SK-N-MC (cell line): ENCODE measurements around the gene KCNQ1.

Experiments
- DNase-seq: peaks from one replicate; pipeline ENCODE4 v3.0.0-alpha.2; 2011; ENCODE audit warnings: low read depth, low spot score
- H3K27ac ChIP-seq: fragments of 200-600 bp; sonication (generic); 2 replicates; pipeline ENCODE4 v1.5.1; 2016; ENCODE audit warnings: mixed run types
- H3K36me3 ChIP-seq: fragments of 200-600 bp; sonication (generic); 2 replicates; pipeline ENCODE4 v1.6.1; 2017; ENCODE audit warnings: antibody characterized with exemption, low read length, mixed read lengths; ENCODE audit not compliant: insufficient read depth
- H3K4me3 ChIP-seq: fragments of 200-600 bp; sonication (generic); 2 replicates; pipeline ENCODE4 v1.5.1; 2016
- H3K9ac ChIP-seq: fragments of 200-600 bp; sonication (generic); 2 replicates; pipeline ENCODE4 v1.8.0; 2017; ENCODE audit warnings: mixed run types, mixed read lengths; ENCODE audit not compliant: insufficient read length
- H3K9me3 ChIP-seq: fragments of 200-600 bp; sonication (generic); 2 replicates; pipeline ENCODE4 v1.6.1; 2017; ENCODE audit warnings: low read depth, mild to moderate bottlenecking, antibody characterized with exemption, low read length, moderate library complexity, mixed read lengths
- EZH2 ChIP-seq: fragments of 200-600 bp; sonication (generic); IDR thresholded peaks from one replicate; pipeline ENCODE4 v1.6.1; 2017; ENCODE audit warnings: antibody characterized with exemption
- FOXP2 ChIP-seq: optimal IDR thresholded peaks from 2 replicates; pipeline ENCODE3; 2011; ENCODE audit warnings: mild to moderate bottlenecking, moderate library complexity; ENCODE audit not compliant: insufficient read depth; ENCODE audit errors: extremely low read length, control extremely low read depth
- POLR2AphosphoS5 ChIP-seq: IDR thresholded peaks from 2 replicates; pipeline ENCODE4 v1.6.1; 2012; ENCODE audit warnings: mild to moderate bottlenecking, low read depth, low read length, borderline replicate concordance

The KCNQ1 gene

GRCh38 chr11:2798951-2799761 lies 354.3 kb downstream of the KCNQ1 start:
- no peaks in the 10 kb centered on the region for H3K9me3 ChIP-seq
- TF ChIP-seq POLR2AphosphoS5 (no peak), EZH2 (no peak), FOXP2 (no peak)
- H3K36me3 ChIP-seq, result no peaks in the 10 kb centered on the region
- no peak for DNase-seq
- H3K9ac ChIP-seq, result no peak overlapping the region
- no peak overlapping the region for H3K4me3 ChIP-seq
- no peak overlapping the region for H3K27ac ChIP-seq

- Histone ChIP-seq H3K27ac (no peak overlapping the region), H3K36me3 (no peaks in the 10 kb centered on the region), H3K4me3 (no peak overlapping the region), H3K9me3 (no peaks in the 10 kb centered on the region), H3K9ac (no peak overlapping the region)
- TF ChIP-seq EZH2 (no peak), FOXP2 (no peak), POLR2AphosphoS5 (no peak)
- DNase-seq, result no peak
These were observed 355.3 kb downstream of the KCNQ1 start for GRCh38 chr11:2799881-2800654.

- TF ChIP-seq FOXP2 (no peak), EZH2 (no peak), POLR2AphosphoS5 (no peak)
- Histone ChIP-seq H3K9ac (no peak overlapping the region), H3K9me3 (no peaks in the 10 kb centered on the region), H3K27ac (no peak overlapping the region), H3K36me3 (no peaks in the 10 kb centered on the region), H3K4me3 (no peak overlapping the region)
- no peak for DNase-seq
These were observed 356.1 kb downstream of the KCNQ1 start for GRCh38 chr11:2800655-2801531.

GRCh38 chr11:2801711-2802388 lies 357.0 kb downstream of the KCNQ1 start:
- H3K9ac ChIP-seq, result no peak overlapping the region
- no peak overlapping the region for H3K4me3 ChIP-seq
- no peak for DNase-seq
- H3K27ac ChIP-seq, result no peak overlapping the region
- no peaks in the 10 kb centered on the region for H3K36me3 ChIP-seq
- TF ChIP-seq EZH2, result no peak
- no peak for TF ChIP-seq POLR2AphosphoS5
- TF ChIP-seq FOXP2, result no peak
- no peaks in the 10 kb centered on the region for H3K9me3 ChIP-seq

GRCh38 chr11:2802389-2803185 lies 357.8 kb downstream of the KCNQ1 start:
- no peak overlapping the region for H3K4me3 ChIP-seq
- H3K9me3 ChIP-seq, result no peaks in the 10 kb centered on the region
- DNase-seq, result no peak
- no peak overlapping the region for H3K27ac ChIP-seq
- TF ChIP-seq EZH2 (no peak), POLR2AphosphoS5 (no peak), FOXP2 (no peak)
- no peak overlapping the region for H3K9ac ChIP-seq
- no peaks in the 10 kb centered on the region for H3K36me3 ChIP-seq

GRCh38 chr11:2803186-2804091 lies 358.6 kb downstream of the KCNQ1 start:
- H3K9ac ChIP-seq, result no peak overlapping the region
- no peak for TF ChIP-seq EZH2
- TF ChIP-seq POLR2AphosphoS5, result no peak
- TF ChIP-seq FOXP2, result no peak
- no peaks in the 10 kb centered on the region for H3K36me3 ChIP-seq
- no peak overlapping the region for H3K4me3 ChIP-seq
- no peak overlapping the region for H3K27ac ChIP-seq
- no peak for DNase-seq
- H3K9me3 ChIP-seq, result no peaks in the 10 kb centered on the region

- H3K27ac ChIP-seq, result no peak overlapping the region
- H3K36me3 ChIP-seq, result no peaks in the 10 kb centered on the region
- TF ChIP-seq POLR2AphosphoS5, result no peak
- no peak for TF ChIP-seq EZH2
- no peak for TF ChIP-seq FOXP2
- no peaks in the 10 kb centered on the region for H3K9me3 ChIP-seq
- H3K4me3 ChIP-seq, result no peak overlapping the region
- DNase-seq, result no peak
- no peak overlapping the region for H3K9ac ChIP-seq
These were observed 359.4 kb downstream of the KCNQ1 start for GRCh38 chr11:2804189-2804588.
